ENCODE data around the gene FBXW8.

The FBXW8 gene

DNA sequence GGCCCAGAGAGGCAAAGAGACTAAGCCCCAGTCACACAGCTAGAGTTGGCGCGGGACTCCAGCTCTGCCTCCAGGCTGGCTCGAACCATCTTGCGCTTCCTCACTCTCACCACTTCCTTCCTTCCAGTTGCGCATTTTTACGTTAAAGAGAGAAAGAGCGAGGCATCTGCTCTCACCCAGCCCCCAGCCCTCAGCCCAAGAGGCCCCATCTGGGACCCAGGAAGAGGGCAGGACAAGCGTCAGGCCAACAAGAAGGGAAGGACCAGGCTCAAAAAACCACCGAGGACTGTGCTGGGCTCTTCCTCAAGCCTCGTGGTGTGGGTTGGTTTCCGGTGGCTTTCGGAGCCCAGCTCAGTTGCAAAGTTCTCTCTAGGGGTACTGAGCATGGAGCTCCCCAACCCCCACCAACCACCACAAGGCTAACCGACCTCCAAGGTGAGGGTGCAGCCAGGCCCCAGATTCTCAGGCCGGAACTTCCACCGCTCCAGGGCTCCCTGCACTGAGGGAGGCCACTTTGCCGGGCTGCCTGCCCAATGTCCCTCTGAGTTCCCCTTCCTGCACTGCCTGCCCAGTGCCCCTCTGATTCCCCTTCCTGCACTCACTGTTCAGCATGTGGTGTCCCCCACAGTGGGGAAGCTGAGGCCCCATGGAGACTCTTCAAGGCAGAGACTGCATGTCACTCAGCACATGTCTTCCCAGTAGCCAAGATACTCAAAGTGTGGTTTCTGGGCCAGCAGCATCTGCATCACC lies 152.6 kb downstream of the FBXW8 start:
- Histone ChIP-seq H3K9me3 (ENCODE audit: control insufficient read depth, insufficient read depth, low read depth, low read length) (no peaks in the 10 kb centered on the region), H3K4me3 (ENCODE audit: low read depth, low read length) (no peak overlapping the region), H3K27ac (ENCODE audit: extremely low read depth, low read depth, low read length) (no peak overlapping the region), H3K36me3 (ENCODE audit: control insufficient read depth in 2 of 2, insufficient read depth in 1 of 2, low read length in 2 of 2) (no peaks in the 10 kb centered on the region), H3K4me1 (ENCODE audit: control insufficient read depth, insufficient read depth, low read length) (no peaks in the 10 kb centered on the region)
- ChIA-PET POLR2A (no interaction called here), CTCF (no interaction called here)
- no peak for TF ChIP-seq ZNF610 (tag by site-specific recombination; IDR thresholded peaks at IDR 0.05; ENCODE audit: borderline replicate concordance)
- peak; percentile 89 for TF ChIP-seq ZIC2 (tag by site-specific recombination; IDR thresholded peaks at IDR 0.05)
- peak; percentile 10; the same call in 1 of the 2 replicates for TF ChIP-seq GLIS1 (tag by site-specific recombination; IDR thresholded peaks at IDR 0.05)

DNA sequence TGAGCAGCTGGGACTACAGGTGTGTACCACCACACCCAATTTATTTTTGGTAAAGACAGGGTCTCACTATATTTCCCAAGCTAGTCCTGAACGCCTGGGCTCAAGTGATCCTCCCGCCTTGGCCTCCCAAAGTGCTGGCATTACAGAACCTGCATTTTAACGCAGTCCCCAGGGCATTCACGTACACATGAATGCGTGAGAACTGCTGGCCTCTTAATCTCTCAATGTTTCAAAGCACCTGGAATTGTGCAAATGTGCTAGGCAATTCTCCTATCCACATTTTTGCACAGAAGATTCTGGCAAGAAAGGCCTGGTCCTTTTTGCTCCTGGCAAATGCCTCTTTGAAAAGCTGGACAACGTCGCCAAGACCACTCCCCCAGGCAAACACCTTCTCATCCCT lies 153.3 kb downstream of the FBXW8 start:
- CTCF ChIA-PET = interaction anchor here (0.6 kb wide), 1 partner anchor 360 kb away, joined by 3 read pairs; no protein-coding TSS in a partner anchor
- Histone ChIP-seq H3K4me3 (ENCODE audit: low read depth, low read length) (no peak overlapping the region), H3K9me3 (ENCODE audit: control insufficient read depth, insufficient read depth, low read depth, low read length) (no peaks in the 10 kb centered on the region), H3K27ac (ENCODE audit: extremely low read depth, low read depth, low read length) (no peak overlapping the region), H3K4me1 (ENCODE audit: control insufficient read depth, insufficient read depth, low read length) (no peaks in the 10 kb centered on the region), H3K36me3 (ENCODE audit: control insufficient read depth in 2 of 2, insufficient read depth in 1 of 2, low read length in 2 of 2) (no peaks in the 10 kb centered on the region)
- POLR2A ChIA-PET = no interaction called here
- TF ChIP-seq, protein P1, sequence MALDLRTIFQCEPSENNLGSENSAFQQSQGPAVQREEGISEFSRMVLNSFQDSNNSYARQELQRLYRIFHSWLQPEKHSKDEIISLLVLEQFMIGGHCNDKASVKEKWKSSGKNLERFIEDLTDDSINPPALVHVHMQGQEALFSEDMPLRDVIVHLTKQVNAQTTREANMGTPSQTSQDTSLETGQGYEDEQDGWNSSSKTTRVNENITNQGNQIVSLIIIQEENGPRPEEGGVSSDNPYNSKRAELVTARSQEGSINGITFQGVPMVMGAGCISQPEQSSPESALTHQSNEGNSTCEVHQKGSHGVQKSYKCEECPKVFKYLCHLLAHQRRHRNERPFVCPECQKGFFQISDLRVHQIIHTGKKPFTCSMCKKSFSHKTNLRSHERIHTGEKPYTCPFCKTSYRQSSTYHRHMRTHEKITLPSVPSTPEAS (tag by site-specific recombination; IDR thresholded peaks at IDR 0.05) = no peak
- TF ChIP-seq SP3 (tag by site-specific recombination; IDR thresholded peaks at IDR 0.05) = no peak
- no peak for TF ChIP-seq MZF1 (tag by site-specific recombination; IDR thresholded peaks at IDR 0.05; ENCODE audit: borderline replicate concordance)
- no peak for TF ChIP-seq ZNF214 (tag by site-specific recombination; IDR thresholded peaks at IDR 0.05; ENCODE audit: borderline replicate concordance)
- no peak for TF ChIP-seq MEIS1 (CRISPR knock-in tag; IDR thresholded peaks at IDR 0.05; ENCODE audit: borderline replicate concordance)
- no peak for TF ChIP-seq ZNF510 (tag by site-specific recombination; IDR thresholded peaks at IDR 0.05; ENCODE audit: insufficient replicate concordance)
- TF ChIP-seq, protein P2, sequence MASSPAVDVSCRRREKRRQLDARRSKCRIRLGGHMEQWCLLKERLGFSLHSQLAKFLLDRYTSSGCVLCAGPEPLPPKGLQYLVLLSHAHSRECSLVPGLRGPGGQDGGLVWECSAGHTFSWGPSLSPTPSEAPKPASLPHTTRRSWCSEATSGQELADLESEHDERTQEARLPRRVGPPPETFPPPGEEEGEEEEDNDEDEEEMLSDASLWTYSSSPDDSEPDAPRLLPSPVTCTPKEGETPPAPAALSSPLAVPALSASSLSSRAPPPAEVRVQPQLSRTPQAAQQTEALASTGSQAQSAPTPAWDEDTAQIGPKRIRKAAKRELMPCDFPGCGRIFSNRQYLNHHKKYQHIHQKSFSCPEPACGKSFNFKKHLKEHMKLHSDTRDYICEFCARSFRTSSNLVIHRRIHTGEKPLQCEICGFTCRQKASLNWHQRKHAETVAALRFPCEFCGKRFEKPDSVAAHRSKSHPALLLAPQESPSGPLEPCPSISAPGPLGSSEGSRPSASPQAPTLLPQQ (tag by site-specific recombination; IDR thresholded peaks at IDR 0.05) = no peak
- no peak for TF ChIP-seq ZNF221 (tag by site-specific recombination; IDR thresholded peaks at IDR 0.05; ENCODE audit: borderline replicate concordance)
- TF ChIP-seq ZXDB (tag by site-specific recombination; IDR thresholded peaks at IDR 0.05) = no peak
- TF ChIP-seq, protein P3, sequence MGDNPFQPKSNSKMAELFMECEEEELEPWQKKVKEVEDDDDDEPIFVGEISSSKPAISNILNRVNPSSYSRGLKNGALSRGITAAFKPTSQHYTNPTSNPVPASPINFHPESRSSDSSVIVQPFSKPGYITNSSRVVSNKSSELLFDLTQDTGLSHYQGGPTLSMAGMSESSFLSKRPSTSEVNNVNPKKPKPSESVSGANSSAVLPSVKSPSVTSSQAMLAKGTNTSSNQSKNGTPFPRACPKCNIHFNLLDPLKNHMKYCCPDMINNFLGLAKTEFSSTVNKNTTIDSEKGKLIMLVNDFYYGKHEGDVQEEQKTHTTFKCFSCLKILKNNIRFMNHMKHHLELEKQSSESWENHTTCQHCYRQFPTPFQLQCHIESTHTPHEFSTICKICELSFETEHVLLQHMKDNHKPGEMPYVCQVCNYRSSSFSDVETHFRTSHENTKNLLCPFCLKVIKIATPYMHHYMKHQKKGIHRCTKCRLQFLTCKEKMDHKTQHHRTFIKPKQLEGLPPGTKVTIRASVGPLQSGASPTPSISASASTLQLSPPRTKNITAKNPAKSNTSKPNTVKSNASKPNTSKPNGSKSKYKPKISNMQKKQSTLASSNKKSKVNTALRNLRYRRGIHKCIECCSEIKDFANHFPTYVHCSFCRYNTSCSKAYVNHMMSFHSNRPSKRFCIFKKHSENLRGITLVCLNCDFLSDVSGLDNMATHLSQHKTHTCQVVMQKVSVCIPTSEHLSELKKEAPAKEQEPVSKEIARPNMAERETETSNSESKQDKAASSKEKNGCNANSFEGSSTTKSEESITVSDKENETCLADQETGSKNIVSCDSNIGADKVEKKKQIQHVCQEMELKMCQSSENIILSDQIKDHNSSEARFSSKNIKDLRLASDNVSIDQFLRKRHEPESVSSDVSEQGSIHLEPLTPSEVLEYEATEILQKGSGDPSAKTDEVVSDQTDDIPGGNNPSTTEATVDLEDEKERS (tag by site-specific recombination; IDR thresholded peaks at IDR 0.05) = no peak
- no peak for TF ChIP-seq ZNF48 (tag by site-specific recombination; IDR thresholded peaks at IDR 0.05)
- no peak for TF ChIP-seq ZNF473 (tag by site-specific recombination; IDR thresholded peaks at IDR 0.05)
- TF ChIP-seq ZNF391 (tag by site-specific recombination; IDR thresholded peaks at IDR 0.05; ENCODE audit: borderline replicate concordance, low read depth) = no peak
- TF ChIP-seq ZBTB20 (tag by site-specific recombination; IDR thresholded peaks at IDR 0.05) = no peak
- no peak for TF ChIP-seq ZNF239 (tag by site-specific recombination; IDR thresholded peaks at IDR 0.05)
- TF ChIP-seq OSR2 (tag by site-specific recombination; IDR thresholded peaks at IDR 0.05) = no peak
- no peak for TF ChIP-seq ZNF514 (tag by site-specific recombination; IDR thresholded peaks at IDR 0.05)
- TF ChIP-seq, protein P4, sequence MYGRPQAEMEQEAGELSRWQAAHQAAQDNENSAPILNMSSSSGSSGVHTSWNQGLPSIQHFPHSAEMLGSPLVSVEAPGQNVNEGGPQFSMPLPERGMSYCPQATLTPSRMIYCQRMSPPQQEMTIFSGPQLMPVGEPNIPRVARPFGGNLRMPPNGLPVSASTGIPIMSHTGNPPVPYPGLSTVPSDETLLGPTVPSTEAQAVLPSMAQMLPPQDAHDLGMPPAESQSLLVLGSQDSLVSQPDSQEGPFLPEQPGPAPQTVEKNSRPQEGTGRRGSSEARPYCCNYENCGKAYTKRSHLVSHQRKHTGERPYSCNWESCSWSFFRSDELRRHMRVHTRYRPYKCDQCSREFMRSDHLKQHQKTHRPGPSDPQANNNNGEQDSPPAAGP (tag by site-specific recombination; IDR thresholded peaks at IDR 0.05) = no peak
- TF ChIP-seq ZNF600 (tag by site-specific recombination; IDR thresholded peaks at IDR 0.05) = no peak
- TF ChIP-seq GLIS2 (tag by site-specific recombination; IDR thresholded peaks at IDR 0.05) = no peak
